NCI-H1694 (cell line): ENCODE measurements around the gene LHFPL6.

ENCODE experiments used
- DNase-seq: peaks from one replicate; lab custom pipeline; 2025; lab: John Stamatoyannopoulos, UW

Gene LHFPL6

GRCh38 chr13:39590466-39591036 is 12.4 kb downstream of the LHFPL6 start:
- no peak for DNase-seq

GRCh38 chr13:39588384-39588783 is 14.6 kb downstream of the LHFPL6 start:
- DNase-seq = no peak

GRCh38 chr13:39587939-39588338 is 15.1 kb downstream of the LHFPL6 start:
- no peak for DNase-seq

GRCh38 chr13:39586958-39587605 is 15.9 kb downstream of the LHFPL6 start:
- DNase-seq = no peak

- no peak for DNase-seq
Measured at GRCh38 chr13:39586151-39586550, 16.8 kb downstream of the LHFPL6 start.

GRCh38 chr13:39585219-39585618 is 17.8 kb downstream of the LHFPL6 start:
- DNase-seq = no peak

- DNase-seq = no peak
Measured at GRCh38 chr13:39580881-39581575, 22.0 kb downstream of the LHFPL6 start.

- DNase-seq = no peak
Measured at GRCh38 chr13:39578821-39579291, 24.1 kb downstream of the LHFPL6 start.

- no peak for DNase-seq
Measured at GRCh38 chr13:39577838-39578491, 25.0 kb downstream of the LHFPL6 start.

GRCh38 chr13:39577203-39577602 is 25.8 kb downstream of the LHFPL6 start:
- no peak for DNase-seq

GRCh38 chr13:39575641-39576238 is 27.3 kb downstream of the LHFPL6 start:
- no peak for DNase-seq

GRCh38 chr13:39571502-39572092 is 31.4 kb downstream of the LHFPL6 start:
- no peak for DNase-seq

GRCh38 chr13:39567569-39567968 is 35.4 kb downstream of the LHFPL6 start:
- no peak for DNase-seq

- no peak for DNase-seq
Measured at GRCh38 chr13:39566216-39566869, 36.6 kb downstream of the LHFPL6 start.

- DNase-seq = no peak
Measured at GRCh38 chr13:39565036-39565949, 37.7 kb downstream of the LHFPL6 start.

GRCh38 chr13:39563470-39563735 is 39.6 kb downstream of the LHFPL6 start:
- no peak for DNase-seq

GRCh38 chr13:39561971-39562370 is 41.0 kb downstream of the LHFPL6 start:
- no peak for DNase-seq

GRCh38 chr13:39559847-39560246 is 43.1 kb downstream of the LHFPL6 start:
- DNase-seq = no peak

- DNase-seq = no peak
Measured at GRCh38 chr13:39557285-39557955, 45.6 kb downstream of the LHFPL6 start.

- DNase-seq = no peak
Measured at GRCh38 chr13:39556866-39557265, 46.1 kb downstream of the LHFPL6 start.
